AG09309 (cell line): ENCODE results near the gene NEK9.
A peak's percentile ranks its signal among the peaks of the same experiment; 100 is the strongest.
"Not testable (repeated sequence)": the region's sequence is repeated elsewhere in the genome, so short reads cannot be mapped to it uniquely, and the experiment has no call there.

Source experiments
- DNase-seq: peaks from one replicate; pipeline ENCODE4 v3.0.0-alpha.2; 2010; ENCODE audit warnings: low read depth
- H3K4me3 ChIP-seq: 2 replicates; pipeline ENCODE4 v1.5.1; 2011; ENCODE audit warnings: mild to moderate bottlenecking, low read depth, low read length, moderate library complexity; ENCODE audit not compliant: control insufficient read depth
- TF ChIP-seq, protein P1 (sequence below): IDR thresholded peaks from 2 replicates; pipeline ENCODE4 v1.5.1; 2011; ENCODE audit warnings: mild to moderate bottlenecking, low read depth, low read length, inconsistent platforms; ENCODE audit not compliant: insufficient read depth, control insufficient read depth; ENCODE audit errors: missing control alignments

NEK9 gene

DNA sequence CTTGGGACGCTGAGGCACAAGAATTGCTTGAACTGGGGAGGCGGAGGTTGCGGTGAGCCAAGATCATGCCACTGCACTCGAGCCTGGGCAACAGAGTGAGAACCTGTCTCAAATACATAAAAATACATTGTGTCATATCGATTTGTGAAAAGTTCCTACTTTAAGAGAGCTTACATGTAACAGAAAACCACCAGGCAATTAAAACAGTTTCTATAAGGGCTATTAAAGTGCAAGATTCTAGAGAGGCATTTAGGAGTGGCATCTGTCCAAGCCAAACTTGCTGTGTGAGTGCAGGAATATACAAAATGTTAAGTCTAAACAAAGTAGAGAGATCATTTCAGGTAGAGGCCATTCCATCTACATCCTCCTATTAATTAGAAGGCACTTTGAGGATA is 1.7 kb upstream of the NEK9 start:
- DNase-seq: no peak
- TF ChIP-seq, protein P1, sequence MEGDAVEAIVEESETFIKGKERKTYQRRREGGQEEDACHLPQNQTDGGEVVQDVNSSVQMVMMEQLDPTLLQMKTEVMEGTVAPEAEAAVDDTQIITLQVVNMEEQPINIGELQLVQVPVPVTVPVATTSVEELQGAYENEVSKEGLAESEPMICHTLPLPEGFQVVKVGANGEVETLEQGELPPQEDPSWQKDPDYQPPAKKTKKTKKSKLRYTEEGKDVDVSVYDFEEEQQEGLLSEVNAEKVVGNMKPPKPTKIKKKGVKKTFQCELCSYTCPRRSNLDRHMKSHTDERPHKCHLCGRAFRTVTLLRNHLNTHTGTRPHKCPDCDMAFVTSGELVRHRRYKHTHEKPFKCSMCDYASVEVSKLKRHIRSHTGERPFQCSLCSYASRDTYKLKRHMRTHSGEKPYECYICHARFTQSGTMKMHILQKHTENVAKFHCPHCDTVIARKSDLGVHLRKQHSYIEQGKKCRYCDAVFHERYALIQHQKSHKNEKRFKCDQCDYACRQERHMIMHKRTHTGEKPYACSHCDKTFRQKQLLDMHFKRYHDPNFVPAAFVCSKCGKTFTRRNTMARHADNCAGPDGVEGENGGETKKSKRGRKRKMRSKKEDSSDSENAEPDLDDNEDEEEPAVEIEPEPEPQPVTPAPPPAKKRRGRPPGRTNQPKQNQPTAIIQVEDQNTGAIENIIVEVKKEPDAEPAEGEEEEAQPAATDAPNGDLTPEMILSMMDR: no peak
- H3K4me3 ChIP-seq: no peak overlapping the region

DNA sequence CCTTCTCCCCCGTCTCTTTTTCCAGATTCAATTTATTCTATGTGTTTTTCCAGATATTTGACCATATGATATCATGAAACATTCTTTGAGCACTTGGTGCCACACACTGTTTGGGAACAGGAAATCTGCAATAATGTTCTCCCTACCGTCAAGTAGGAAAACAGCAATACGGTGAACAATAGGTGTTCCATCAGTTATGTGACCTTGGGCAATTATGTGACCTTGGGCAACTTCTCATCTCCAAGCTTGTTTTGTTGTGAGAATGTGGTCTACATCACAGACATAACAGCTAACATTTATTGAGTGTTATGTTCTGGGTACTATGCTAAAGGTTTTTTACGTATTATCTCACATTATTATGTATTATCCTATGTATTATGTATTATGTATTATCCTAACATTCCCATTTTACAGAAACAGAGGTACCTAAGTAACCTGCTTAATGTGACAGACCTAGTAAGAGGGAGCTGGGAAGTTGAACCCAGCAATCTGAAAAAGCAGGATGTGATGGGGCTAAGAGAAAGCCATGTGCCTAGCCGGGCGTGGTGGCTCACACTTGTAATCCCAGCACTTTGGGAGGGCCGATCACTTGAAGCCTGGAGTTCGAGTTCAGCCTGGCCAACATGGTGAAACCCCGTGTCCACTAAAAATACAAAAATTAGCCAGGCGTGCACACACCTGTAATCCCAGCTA is 1.2 kb upstream of the NEK9 start:
- DNase-seq: no peak
- H3K4me3 ChIP-seq: no peak overlapping the region
- TF ChIP-seq, protein P1: no peak

DNA sequence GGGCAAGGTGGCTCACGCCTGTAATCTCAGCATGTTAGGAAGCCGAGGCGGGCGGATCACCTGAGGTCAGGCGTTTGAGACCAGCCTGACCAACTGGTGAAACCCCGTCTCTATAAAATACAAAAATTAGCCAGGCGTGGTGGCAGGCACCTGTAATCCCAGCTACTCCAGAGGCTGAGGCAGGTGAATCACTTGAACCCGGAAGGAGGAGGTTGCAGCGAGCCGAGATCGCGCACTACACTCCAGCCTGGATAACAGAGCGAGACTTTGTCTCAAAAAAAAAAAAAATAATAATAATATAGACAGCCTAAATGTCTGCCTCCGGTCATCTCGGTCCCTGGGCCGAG is 599 bp upstream of the NEK9 start:
- DNase-seq: not testable (repeated sequence)
- H3K4me3 ChIP-seq: peak overlapping the region; percentile 60

DNA sequence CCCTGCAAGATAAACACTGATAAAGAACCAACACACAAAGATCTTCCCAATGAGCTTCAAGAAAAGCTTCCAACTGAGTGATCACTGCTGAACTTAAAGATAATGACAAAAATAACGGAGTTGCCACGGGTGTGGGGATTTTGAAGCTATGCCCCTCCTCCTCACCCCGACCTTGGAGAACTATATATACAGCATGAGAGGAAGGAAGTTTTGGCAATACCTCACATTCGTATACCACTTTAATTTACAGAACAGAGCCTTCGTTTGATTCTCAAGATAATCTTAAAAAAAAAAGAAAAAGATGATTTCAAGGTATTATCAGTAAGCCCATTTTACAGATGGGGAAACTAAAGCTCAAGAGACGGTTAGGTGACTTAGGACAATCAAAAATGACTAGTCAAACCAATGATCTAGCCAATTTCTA is 715 bp downstream of the NEK9 start:
- DNase-seq: no peak
- H3K4me3 ChIP-seq: peak overlapping the region; percentile 60
- TF ChIP-seq, protein P1: no peak

DNA sequence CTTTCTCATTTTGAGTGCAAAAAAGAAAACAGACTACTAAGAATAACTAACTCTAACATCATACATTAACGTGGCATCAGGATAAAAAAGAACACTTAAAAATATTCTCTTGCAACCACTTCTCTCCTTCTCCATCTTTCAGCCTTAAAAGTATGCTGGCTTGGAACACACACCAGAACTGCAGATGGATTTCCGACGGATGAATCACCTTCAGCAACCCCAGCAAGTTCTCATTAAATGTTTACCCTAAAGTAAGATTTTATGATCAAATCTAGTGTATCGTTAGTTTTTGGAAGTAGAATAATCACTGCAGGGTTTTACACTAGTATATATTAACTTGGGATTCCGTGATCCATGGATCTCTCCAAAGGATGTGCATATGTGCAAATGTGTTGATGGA is 1.2 kb downstream of the NEK9 start:
- TF ChIP-seq, protein P1: no peak

DNA sequence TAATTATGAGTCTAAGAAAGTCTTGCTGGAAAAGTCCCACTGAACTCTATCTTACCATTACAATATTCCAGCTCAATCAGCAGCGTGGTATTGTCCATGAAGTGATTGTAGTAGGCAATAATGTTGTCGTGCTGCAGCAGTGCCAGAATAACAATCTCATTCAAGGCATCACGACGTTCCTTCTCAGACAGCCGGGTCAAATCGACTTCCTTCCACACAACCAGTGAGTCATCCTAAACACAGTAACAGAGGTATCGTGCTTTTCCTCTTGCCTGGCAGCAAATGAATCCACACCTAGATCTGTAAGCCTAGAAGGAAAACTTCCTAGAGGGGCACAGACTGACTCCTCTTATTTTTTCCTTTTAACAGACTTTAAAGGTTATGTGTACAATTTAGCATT is 2.9 kb downstream of the NEK9 start:
- DNase-seq: peak; percentile 42
- TF ChIP-seq, protein P1: no peak
- H3K4me3 ChIP-seq: no peak overlapping the region

More for the DNA sequence above, 1.2 kb downstream of the NEK9 start:
- peak; percentile 60 for DNase-seq
- H3K4me3 ChIP-seq: peak overlapping the region; percentile 60

DNA sequence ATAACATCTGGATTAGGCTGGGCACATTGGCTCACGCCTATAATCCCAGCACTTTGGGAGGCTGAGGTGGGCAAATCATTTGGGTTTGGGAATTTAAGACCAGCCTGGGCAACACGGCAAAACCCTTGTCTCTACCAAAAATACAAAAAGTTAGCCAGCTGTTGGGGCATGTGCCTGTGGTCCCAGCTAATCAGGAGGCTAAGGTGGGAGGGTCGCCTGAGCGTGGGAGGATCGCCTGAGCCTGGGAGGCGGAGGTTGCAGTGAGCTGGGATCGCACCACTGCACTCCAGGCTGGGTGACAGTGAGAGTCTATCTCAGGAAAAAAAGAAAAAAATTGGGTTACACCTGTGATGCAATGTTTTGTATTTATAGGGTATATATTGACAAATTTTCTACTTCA is 5.3 kb downstream of the NEK9 start:
- DNase-seq: no peak
- H3K4me3 ChIP-seq: no peak overlapping the region
- TF ChIP-seq, protein P1: no peak
